ENCODE data around the gene ERCC5.

The ERCC5 gene

GRCh38 chr13:102845289-102845629, 573 bp upstream of the ERCC5 start:
- no peak for DNase-seq (ENCODE audit: low spot score)

DNA sequence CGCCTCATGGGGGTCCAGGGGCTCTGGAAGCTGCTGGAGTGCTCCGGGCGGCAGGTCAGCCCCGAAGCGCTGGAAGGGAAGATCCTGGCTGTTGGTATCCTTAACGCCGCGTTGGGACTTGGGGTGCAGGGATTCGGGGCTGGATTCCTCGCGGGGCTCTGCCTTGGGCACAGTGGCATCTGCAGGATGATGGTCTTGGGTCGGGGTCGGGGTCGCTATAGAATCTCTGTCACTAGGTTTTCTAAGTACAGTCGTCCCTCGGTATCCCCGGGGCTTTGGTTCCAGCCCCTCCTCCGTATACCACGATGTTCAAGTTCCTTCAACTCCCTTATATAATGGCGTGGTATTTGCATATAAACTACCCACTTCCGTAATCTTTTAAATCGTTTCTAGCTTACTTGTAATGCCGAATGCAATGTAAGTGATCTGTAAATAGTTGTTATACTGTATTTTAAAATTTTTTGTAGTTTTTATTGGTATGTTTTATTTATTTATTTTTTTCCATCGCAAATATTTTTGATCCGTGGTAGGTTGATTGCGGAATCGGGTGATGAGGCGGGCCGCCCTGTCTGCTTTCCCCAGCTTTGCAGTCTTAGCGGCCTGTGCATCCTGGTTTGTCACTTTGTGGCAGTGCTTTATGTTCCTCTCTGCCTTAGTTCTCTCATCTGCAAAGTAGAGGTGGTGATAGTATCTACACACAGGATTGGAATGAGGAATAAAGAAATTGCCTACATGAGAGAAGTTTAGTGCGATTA, 606 bp downstream of the ERCC5 start:
- peak; percentile 50 for DNase-seq (ENCODE audit: low spot score)

DNA sequence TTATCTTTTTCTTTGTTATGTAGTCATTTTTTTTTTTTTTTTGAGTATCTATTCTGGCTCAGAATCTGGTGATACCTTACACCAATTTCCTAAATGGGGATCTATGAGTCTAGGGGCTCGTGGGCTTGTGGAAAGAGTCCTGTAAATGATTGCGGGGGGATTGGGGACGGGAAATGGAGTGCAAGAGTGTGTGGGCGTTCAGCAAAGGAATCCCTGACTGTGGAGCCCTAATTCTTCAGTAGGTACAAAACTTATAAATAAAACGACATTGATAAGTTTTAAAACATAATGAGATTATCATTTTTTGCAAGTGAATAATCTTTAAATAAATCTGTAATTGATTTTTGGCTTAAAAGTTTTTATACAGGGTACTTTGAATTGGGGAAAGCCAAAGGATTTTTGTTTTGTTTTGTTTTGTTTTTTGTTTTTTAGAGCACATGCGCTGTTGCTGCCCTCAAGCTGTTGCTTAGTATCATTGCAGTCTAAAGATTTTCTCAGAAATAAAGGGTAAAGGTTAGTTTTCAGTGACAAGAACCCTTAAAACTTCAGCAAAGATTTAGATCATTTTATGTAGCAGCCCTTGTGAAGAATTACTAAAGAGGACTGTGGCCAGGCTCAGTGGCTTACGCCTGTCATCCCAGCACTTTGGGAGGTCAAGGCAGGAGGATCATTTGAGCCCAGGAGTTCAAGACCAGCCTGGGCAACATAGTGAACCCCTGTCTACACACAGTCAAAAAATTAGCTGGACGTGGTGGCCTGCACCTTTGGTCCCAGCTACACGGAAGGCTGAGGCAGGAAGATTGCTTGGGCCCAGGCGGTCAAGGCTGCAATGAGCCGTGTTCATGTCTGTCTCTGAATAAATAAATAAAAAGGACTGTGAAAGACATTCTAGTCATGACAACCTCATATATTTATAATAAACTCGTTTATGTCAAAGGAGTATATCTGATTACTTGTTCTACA, 1.7 kb downstream of the ERCC5 start:
- peak; percentile 35 for DNase-seq (ENCODE audit: low spot score)

DNA sequence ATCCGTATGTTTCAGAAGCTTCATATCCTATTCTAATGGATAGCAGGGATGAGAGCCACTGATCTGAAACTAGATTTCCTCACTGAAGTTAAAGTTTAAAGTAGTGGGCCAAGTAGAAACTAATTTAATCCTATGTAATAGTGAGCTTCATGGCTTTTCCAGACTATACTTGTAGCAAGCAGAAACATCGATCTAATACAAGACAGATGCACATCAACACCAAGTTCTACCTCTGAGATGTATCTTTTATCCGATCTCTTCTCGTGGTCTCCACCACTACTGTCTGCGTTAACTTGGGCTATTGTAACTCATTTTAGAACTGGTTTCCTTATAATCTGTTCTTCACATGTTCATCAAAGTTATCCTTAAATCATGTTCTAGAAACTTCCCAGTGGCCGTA, 3.1 kb downstream of the ERCC5 start:
- no peak for DNase-seq (ENCODE audit: low spot score)

DNA sequence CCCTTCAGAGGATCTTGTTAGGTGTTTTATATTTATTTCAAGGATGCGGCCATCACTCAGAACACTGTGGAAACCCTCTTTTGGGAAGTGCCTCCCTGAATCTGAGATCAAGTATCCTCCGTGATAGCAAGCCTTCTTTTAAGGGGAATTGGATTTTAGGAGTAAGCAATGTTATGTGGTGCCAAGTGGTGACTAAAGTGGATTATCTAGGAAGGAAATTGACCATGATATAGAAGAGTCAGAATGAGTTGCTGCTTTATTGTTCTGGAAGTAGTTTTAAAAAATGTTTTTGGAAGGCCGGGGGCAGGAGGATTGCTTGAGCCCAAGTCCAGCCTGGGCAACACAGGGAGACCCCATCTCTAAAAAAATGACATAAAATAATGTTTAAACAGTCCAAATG, 6.7 kb downstream of the ERCC5 start:
- no peak for DNase-seq (ENCODE audit: low spot score)

DNA sequence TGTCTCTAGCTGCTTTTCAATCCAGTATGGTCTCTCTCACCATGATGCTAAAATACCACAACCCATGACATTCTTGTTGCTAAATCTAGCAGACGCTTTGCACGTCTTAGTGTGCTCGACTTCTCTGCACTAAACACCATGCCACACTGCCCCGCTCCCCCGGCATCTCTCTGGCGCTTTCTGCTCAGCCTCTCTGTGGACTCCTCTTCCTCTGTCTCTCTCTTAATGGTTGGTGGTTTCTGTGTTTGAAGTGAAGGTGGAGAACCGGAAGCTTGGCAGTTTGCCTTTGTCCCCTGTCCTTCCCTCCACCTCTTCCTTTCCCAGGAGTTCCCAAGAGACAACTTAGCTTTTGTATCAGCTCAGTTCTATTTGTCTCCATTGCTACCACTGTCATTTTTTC, 8.8 kb downstream of the ERCC5 start:
- DNase-seq (ENCODE audit: low spot score) = peak; percentile 7

- no peak for DNase-seq (ENCODE audit: low spot score)
These were observed 10.7 kb downstream of the ERCC5 start for GRCh38 chr13:102856557-102856956.

DNA sequence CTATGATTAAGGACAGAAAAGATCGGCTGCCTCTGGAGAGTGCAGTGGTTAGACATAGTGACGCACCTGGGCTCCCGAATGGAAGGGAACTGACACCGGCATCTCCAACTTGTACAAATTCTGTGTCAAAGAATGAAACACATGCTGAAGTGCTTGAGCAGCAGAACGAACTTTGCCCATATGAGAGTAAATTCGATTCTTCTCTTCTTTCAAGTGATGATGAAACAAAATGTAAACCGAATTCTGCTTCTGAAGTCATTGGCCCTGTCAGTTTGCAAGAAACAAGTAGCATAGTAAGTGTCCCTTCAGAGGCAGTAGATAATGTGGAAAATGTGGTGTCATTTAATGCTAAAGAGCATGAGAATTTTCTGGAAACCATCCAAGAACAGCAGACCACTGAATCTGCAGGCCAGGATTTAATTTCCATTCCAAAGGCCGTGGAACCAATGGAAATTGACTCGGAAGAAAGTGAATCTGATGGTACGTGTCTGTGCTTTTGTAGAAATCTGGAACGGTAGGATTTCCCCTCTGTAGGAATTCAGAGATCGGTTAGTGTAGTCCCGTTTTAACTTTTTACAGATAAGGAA, 16.9 kb downstream of the ERCC5 start:
- DNase-seq (ENCODE audit: low spot score) = no peak

DNA sequence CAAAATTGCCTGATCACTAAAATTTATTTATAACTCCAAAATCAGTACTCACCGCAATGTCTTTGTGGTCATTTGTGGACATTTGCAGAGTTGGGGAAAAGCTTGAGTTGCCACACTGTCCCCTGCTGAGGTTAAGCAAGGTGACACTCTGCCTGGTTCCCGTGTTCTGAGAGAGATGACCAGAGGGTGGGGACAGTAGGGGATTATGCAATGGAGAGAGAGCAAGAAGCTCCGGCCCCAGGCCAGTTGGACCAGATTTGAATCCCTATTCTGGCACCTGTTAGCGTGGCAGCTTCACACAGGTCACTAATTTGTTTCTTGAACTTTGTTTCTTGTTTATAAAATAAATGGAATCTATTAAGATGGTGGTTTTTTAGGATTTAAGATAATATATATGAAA, 17.8 kb downstream of the ERCC5 start:
- no peak for DNase-seq (ENCODE audit: low spot score)

- no peak for DNase-seq (ENCODE audit: low spot score)
These were observed 22.6 kb downstream of the ERCC5 start for GRCh38 chr13:102868366-102868936.

GRCh38 chr13:102869948-102870676, 24.3 kb downstream of the ERCC5 start:
- no peak for DNase-seq (ENCODE audit: low spot score)

DNA sequence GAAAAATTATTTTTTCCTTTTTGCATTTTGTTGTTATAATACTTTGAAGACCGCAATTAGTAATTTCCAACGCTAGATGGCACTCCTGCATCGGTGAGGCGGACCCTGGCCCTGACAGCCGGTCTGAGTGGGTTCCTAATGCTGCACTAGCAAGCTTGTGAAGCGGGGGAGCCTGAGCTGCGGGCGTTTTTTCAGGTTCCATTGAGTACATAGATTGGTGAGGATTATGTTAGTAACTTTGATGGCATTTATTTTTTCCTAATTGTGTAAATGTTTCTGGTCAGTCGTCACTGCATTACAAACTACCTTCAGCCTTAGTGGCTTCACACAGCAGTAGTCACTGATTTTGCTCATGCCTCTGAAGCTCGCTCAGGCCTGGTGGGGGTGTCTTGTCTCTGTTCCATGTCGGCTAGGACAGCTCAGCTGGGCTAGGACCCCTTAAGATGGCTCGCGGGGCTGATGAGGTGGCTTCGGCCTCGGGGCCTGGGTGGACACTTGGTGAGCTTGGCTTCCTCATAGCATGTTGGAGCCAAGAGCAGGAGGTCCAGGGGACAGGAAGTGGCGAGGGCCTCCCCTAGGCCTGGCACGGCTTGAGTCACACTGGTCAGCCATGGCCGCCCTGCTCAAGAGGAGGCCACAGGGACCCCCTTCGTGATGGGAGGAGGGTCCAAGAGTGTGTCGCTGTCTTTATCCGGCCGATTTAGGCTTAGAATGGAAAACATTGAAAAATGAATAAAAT, 25.0 kb downstream of the ERCC5 start:
- peak; percentile 69 for DNase-seq (ENCODE audit: low spot score)

DNA sequence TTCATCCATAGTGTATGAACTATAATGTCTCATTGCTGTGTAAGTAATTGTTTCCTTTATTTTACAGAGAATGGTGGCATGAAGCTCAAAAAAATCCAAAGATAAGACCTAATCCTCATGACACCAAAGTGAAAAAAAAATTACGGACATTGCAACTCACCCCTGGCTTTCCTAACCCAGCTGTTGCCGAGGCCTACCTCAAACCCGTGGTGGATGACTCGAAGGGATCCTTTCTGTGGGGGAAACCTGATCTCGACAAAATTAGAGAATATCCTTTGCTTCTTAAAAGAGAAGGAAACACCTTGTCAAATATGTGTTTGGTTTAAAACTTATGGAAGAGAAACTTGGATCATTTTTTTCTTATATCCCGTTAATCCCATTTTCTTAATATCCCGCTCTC, 26.3 kb downstream of the ERCC5 start:
- DNase-seq (ENCODE audit: low spot score) = no peak

DNA sequence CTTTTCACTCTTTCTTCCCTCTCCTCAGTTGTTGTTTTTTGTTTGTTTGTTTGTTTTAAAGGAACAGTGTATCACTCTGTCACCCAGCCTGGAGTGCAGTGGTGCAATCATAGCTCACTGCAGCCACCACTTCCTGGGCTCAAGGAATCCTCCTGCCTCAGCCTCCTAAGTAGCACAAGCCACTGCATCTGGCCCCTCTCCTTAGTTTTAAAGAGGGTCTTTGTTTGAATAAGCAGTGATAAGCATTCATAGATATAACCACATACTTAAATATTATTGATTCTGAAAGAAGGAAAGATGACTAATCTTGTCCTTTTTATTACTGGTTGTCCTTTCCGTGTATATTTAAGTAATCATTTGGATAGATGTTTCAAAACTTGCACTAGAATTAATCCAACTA, 26.7 kb downstream of the ERCC5 start:
- DNase-seq (ENCODE audit: low spot score) = no peak

DNA sequence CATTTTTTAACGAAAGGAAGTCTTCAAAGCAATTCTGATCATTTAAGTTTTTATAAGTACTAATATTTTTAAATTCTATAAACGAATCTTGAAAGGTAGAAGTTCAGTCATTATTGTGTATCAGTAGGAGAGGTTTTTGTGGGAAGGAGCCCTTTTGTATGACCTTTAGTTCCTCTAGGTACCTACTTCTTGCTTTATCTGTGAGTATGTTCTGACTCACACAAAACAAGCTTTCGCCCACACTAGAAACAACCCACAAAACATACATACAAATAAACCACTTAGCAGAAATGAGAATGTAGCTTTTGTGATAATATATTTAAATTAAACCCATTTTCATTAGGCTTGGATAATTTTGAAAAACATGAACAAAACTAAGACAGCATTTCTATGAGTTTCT, 27.8 kb downstream of the ERCC5 start:
- DNase-seq (ENCODE audit: low spot score) = no peak

- no peak for DNase-seq (ENCODE audit: low spot score)
These were observed 29.4 kb downstream of the ERCC5 start for GRCh38 chr13:102875256-102875655.

DNA sequence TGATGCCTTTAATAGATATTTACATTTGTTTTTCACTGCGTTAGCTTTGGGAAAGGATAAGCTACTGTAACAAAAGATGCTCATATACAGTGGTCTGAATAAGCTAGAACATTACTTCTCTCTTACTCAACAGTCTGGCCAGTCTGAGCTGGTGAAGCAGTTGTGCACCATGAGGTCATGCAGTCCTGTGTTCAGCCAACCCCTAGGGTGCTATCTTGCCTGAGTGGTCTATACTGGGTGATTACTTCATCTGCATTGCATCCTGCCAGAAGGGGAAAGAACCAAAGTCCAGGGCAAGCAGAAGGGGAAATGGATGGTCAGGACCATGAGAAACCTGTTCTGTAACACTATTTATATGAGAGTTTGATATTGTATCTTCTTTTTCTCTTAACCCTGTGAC, 31.5 kb downstream of the ERCC5 start:
- DNase-seq (ENCODE audit: low spot score) = no peak

DNA sequence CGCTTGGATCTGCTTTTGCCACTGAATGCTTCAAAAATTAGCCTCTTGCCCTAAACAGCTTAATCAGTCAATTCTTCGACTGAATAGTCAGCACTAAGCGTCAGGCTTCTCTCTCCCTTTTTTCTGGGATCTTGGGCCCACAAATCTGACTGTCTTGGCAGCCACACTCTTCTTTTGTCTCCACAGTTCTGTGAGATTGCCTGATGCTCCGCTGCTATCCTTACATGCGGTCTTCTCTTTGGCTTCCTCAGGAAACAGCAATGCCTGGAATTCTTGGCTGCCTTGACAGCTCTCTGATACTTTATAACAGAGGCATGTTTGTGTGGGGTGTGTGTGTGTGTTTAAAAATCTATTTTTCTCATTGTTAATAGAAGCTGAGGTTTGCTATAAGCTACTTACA, 32.6 kb downstream of the ERCC5 start:
- no peak for DNase-seq (ENCODE audit: low spot score)

- no peak for DNase-seq (ENCODE audit: low spot score)
These were observed 34.1 kb downstream of the ERCC5 start for GRCh38 chr13:102879793-102880499.

- DNase-seq (ENCODE audit: low spot score) = no peak
These were observed 36.2 kb downstream of the ERCC5 start for GRCh38 chr13:102881819-102882686.

All from CD4-positive, alpha-beta T cell treated with Interleukin-2 at 100 ng/mL for 4 hours (primary cell).